Glomerular endothelial cell (primary cell): Measurements from ENCODE around the gene CAP1. TPM values are rescaled to one million over a fixed set of nuclear protein-coding genes. Genes with fewer than 3 reads are reported as not detected.
"Not testable (repeated sequence)": the region's sequence is repeated elsewhere in the genome, so short reads cannot be mapped to it uniquely, and the experiment has no call there.

Experiments
- DNase-seq: peaks from one replicate; pipeline ENCODE4 v3.0.0-alpha.2; 2011; ENCODE audit warnings: low read depth, low spot score; ENCODE audit errors: extremely low read depth
- total RNA-seq: library from RNA; depleted of rRNA; stranded (reverse); fragments of >200 nt; gene quantifications from 2 replicates; pipeline ENCODE4 v1.2.3, GENCODE V29; 2015

The CAP1 gene, protein sequence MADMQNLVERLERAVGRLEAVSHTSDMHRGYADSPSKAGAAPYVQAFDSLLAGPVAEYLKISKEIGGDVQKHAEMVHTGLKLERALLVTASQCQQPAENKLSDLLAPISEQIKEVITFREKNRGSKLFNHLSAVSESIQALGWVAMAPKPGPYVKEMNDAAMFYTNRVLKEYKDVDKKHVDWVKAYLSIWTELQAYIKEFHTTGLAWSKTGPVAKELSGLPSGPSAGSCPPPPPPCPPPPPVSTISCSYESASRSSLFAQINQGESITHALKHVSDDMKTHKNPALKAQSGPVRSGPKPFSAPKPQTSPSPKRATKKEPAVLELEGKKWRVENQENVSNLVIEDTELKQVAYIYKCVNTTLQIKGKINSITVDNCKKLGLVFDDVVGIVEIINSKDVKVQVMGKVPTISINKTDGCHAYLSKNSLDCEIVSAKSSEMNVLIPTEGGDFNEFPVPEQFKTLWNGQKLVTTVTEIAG
- total RNA-seq: 393 and 479 TPM in 2 replicates

DNA sequence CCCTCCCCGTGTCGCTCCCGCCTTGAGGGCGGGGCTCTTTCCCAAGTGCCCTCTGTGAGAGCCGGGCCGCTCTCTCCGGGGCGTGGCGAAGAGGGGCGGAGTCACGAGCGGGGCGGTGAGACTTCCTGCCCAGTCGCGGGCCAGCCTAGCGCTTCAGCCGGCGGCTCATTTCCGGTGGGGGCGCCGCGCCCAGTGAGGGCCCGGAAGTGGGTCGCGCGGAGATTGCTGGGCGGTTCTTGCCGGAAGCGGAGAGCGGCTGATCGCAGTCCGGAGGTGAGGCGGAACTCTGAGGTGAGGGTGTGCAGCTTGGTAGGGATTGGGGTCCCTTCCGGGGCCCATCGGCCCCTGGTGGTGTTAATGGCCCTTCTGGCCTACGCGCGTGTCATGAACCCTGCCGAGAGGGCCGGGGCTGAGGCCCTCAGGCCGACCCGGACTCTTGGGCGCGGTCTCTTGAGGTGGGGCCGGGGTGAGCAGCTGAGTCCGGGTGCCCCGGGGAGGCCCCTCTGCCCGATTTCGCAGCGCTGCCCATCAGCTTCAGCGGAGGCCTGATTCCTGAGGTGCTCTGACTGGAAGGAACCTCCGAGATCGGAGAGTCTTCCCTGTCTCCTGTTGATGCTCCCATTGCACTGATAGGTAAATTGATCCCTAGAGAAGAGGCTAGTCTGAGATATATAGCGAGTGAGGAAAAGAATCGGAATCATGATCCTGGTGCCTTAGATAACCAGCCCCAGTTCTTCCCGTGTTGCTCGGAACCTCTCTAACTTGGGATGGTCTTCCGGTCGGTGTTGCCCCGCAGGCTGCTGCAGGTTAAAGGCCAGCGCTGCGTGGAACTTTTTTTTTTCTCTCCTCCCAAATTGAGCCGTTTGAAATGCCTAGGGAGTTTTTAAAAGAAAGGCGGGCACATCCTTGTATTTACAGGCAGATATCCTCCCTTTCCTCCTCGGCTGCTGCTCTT, at the start of gene CAP1:
Gene CAP1 (plus strand): TSS at position 219 of the 955 bp plus-strand sequence. CDS start 18,618 bp downstream, outside the sequence.
- no peak for DNase-seq

DNA sequence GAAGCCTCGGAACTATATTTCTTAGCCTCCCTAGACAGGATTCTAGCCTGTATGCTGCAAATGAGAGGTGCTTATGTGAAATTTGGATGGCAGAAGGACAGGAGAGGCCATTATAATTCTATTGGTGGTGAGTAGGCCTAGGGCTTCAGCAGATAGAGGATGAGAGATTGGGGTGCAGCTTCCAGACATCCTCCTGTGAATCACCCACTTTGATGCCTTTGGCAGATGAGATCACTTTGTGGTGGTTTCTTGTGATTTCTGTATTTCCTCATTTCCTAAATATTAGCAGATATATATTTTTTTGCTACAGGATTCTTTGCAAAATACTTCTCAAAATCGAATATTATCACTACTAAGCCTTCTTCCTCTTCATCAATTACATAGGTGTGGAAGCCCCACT, 48.3 kb upstream of the CAP1 start:
- no peak for DNase-seq

DNA sequence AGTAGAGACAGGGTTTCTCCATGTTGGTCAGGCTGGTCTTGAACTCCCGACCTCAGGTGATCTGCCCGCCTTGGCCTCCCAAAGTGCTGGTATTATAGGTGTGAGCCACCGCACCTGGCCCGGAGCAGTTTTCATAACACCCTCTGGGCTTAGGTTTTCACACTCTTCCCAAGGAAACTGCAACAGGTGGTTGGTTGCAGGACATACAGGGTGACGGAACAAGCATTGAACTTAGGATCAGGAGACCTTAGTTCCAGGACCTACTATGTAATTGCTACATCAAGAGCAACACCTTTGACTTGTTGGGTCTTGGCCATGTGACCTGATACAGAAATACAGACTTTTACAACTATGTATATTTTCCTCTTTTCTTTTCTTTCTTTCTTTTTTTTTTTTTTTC, 47.6 kb upstream of the CAP1 start:
- DNase-seq: no peak

DNA sequence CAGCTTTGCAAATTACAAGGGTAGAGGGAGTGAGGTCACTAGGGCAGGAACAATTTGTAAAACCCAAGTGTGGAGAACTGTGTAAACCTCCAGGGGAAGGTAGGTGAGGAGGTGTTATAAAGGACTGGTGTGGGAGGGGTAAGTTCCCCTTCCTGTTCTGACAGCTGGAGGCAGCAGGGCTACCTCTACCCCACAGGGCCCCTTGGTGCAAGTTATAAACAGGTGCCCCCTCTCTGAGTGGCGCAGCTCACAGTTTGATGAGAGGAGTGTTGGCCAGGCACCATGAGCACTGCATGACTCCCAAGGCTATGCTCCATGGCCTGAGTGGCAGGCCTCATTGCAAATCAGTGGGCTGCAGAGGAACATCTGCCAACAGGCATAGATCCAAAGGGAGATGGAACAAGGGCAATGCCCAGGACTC, 44.5 kb upstream of the CAP1 start:
- DNase-seq: no peak

DNA sequence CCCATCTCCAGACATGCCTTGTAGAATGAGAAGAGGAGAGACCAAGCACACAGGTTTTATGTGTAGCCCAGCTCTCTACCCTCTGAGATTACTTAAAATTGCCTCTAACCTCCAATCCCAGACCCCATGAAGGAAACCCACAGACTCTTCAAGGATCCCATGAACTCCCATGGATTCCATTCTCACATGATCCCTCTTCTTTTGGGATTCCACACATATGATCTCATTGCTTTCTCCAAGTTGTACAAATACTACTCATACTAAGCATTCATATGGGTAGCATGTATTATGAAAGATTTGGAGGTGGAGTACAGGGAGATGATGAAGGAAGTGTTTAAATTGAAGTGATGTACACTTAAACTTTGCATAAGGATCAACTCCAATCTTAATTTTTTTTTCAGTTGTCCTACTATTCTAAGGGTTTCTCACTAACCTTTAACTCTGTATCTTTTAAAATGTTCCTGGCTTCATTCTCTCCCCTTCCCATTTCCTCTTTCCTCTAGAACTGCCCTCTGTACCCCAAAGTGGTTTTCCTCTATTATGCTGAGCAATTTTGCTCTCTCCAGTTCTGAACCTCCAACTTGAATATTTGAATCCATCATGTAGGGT, 44.0 kb upstream of the CAP1 start:
- no peak for DNase-seq

DNA sequence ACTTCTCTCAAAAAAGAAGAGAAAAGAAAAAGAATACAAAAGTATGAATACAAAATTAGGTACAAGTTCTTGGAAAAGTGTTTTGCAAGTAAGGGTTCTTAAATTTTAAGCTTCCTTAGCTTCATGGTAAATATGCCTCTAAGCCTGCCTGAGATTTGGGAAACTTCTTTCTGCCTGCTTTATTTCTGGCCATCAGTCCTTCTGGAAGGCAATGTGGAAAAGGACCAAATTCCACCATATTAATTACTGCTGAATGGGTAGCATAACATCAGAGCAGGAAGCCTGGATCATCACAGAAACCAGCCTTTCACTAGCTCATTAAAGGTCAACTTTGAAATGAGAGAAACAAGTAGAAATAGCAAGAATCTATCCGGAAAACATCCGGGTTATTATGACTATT, 39.1 kb upstream of the CAP1 start:
- no peak for DNase-seq

DNA sequence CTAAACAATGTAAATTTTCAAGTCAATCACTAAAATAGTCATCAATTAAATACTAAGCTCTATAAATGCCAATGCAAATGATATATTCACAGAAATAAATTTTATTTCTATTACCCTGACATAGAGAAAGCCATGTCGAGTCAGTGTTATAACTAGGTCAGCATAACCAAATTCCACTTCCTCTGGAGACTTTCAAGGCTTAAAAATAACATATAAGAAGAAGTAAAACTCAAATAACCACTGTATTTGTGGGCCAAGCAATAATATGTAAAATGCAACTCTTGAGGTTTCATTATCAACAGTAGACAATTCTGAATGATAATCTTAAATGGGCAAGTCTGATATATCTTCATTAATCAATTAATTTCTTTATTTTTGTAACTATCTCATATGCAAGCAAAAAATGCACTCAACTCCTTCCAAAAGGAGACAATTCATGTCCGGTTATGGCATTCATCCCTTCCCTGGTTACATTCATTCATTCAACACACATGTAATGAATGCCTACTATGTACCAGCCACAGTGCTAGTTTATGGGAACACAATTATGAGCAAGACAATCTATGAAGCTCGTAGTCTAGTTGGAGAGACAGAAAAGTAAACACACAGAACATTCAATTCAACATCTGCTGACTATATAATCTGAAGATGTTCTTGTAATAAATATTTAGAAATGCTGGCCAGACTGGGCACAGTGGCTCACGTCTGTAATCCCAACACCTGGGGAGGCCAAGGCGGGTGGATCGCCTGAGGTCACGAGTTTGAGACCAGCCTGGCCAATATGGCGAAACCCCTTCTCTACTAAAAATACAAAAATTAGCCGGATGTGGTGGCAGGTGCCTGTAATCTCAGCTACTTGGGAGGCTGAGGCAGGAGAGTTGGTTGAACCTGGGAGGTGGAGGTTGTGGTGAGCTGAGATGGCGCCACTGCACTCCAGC, 37.1 kb upstream of the CAP1 start:
- no peak for DNase-seq

DNA sequence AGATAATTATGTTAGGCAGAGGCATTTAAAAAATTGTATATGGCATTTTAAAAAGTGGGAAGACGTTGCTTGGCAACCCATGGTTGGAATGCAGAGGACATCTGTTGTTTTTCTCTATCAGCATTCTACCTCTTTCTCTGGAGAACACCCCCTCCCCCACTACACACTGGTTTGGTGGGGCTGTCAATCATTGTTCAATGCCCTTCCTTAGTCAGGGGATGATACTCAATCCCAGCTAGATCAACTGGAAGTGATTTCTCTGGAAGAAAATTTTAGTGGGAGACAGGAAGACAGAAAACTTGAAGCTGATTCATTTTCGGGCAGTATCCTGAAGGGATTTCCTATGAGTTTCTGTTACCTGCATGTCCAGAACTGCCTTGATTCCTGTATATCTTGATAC, 35.7 kb upstream of the CAP1 start:
- DNase-seq: no peak

DNA sequence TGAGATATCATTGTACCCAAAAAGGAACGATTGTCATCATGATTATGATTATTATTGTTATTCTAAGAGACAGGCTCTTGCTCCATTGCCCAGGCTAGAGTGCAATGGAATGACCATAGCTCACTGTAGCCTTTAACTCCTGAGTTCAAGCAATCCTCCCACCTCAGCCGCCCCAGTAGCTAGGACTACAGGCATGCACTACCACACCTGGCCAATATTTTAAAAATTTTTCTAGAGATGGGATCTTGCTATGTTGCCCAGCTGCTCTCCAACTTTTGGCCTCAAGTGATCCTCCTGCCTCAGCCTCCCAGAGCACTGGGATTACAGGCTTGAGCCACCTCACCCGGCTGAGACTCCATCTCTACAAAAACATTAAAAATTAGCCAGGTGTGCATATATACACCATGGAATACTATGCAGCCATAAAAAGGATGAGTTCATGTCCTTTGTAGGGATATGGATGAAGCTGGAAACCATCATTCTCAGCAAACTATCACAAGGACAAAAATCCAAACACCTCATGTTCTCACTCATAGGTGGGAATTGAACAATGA, 33.0 kb upstream of the CAP1 start:
- not testable (repeated sequence) for DNase-seq

DNA sequence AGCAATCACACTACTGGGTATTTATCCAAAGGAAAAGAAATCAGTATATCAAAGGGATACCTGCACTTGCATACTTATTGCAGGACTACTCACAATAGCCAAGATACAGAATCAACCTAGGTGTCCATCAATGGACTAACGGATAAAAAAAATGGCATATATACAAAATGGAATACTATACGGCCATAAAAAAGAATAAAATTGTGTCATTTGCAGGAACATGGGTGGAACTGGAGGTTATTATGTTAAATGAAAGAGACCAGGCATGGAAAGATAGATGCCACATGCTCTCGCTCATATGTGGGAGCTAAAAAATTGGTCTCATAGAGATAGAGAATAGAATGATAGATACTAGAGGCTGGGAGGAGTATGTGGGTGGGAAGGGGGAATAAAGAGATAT, 29.3 kb upstream of the CAP1 start:
- no peak for DNase-seq

DNA sequence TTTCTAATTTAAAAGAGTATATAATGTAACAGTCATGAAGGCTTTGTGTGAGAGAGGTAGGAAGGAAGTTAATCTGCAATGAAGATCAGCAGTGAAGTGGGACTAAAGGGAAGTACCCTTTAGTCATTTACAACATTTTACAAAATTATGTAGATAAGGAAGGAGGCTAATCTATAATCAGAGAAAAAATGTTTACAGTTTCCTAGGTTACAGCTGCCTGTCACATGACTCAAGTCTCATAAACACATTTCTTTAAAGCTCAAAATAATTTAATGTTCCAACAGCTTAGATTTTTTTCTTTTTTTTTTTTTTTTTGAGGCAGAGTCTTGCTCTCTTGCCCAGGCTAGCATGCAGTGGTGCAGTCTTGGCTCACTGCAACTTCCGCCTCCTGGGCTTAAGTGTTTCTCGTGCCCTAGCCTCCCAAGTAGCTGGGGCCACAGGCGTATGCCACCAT, 26.2 kb upstream of the CAP1 start:
- no peak for DNase-seq

DNA sequence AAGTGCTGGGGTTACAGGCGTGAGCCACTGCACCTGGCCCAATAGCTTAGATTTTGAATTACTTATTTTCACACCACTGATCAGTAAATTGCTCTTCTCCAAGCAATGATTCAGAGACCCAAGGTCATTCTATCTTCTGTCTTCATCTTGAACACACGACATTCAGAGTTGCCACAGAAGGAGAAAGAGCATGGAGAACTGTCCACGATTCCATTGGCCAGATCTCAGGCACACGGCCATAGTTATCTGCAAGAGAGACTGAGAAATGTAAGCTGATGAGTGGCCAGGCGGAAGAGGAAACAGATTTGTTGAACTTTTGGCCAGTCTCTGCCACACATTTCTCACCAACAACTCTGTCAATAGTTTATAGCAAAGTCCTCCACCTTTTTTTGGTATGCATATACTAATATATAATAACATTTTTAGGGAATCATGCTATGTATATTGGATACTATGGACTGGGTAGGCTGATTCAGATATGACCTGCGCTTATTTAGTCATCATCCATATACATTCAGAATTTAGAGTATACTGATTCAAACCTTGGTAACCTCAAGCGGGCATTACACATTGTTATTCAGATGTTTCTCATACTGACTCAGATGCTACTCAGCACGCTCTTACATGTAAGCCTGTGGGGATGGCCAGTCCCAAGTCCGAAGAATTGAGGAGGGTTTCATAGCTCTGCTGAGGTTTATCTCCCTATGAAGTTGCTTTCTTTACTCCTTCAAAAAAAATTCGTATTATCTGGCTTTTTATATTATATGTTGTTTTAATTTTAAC, 25.5 kb upstream of the CAP1 start:
- DNase-seq: peak; percentile 55

DNA sequence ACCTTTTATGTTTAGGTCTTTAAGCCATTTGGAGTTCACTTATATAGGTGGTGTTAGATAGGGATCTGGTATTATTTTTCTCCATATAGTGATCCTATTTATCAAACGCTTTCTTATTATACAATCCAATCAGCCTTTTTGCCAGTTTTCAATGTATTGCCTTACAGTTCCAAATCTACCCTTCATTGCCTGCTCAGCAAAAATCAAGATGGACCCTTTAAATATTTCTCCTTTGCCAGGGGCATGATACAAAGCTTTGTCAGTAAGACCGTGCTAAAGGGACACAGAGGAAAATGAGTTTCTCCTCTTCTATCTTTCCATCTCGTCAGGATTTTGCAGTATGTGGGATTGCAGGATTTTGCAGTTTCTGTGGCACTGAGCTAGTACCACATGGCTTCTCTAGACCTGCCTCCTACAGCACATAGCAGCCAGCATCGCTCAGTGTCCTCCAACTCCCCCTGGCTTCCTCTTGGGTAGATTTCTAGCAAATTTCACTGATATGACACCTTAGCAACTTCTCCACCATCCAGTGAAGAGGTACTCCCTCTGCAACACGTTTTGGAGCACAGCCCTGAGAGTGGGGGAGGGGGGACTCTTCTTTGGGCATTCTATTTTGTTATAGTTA, 22.5 kb upstream of the CAP1 start:
- no peak for DNase-seq

DNA sequence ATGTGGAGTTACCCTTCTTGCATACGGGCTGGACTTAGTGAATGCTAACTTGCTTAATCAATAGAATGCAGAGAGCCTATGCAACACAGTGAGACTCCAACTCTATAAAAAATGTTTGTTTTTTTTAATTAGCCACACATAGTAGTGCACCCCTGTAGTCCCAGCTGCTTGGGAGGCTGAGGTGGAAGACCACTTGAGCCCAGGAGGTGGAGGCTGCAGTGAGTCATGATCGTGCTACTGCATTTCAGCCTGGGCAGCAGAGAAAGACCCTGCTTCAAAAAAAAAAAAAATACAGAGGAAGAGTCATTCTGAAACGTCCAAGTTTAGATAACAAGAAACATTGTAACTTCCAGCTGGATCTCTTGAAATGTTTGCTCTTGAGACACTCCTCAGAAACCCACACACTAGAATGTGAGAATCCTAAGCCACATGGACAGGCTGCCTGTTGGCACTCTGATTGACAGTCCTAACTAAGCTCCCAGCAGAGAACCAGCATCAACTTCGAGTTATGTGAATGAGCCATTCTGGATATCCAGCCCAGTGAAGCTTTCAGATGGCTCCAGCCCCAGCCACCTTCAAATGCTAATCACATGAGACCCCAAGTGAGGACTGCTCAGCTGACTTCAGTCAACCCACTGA, 20.0 kb upstream of the CAP1 start:
- DNase-seq: no peak

DNA sequence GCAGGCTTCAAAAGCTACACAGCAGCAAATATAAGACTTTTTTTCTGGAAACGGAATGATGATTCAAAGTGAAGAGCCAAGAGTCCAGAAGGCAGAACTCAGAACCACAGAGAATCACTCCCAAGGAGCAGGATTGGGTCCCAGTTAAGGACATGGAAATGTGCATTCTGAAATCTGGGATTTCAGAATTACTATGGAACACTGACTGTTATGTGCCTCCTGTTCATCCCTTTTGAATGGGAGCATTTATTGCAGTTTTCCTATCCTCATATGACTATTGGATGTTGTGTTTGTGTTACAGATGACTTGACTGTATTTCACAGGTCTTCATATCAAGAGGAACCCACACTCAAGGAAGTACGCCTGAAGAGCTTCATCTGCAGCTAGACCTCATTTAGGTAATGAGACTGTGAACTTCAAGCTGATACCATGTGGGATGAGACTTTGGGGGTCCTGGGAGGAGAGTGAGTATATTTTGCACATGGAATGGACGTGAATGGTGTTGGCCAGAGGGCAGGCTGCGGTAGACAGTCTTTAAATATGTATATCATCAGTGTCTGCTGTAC, 17.1 kb upstream of the CAP1 start:
- no peak for DNase-seq

DNA sequence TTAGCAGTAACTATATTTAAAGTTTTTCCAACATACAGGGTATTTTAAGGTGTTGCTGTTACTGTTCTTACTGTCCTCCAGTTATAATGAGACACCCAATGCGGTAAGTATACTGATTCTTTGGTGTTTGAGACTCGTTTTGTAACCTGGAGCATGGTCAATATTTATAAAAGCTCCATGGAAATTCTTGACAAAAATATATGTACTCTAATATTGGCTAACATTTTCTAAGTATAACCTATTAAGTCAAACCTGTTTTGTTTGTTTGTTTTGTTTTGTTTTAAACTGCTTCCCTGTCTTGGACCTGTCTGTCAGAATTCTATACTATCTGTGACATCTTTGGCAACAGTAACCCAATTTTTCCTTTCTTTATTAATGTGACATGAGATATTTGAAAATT, 15.9 kb upstream of the CAP1 start:
- DNase-seq: no peak

DNA sequence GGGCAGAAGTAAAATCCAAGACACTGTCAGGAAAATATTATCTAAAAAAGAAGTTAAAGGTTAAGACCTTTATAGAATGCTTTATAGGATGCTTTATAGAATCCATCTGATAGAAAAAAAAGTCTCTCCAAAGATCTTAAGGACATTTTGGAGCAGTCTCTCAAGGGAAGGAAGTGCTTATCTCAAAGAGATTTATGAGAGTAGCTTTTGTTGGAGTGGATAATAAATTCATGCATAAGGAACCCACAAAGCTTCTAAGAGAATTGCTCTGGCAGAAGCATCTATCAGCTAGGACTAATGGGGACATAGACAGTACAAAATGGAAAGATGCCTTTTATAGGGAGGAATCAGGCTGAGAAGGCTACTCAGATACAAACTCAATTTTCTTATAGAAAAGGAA, 12.9 kb upstream of the CAP1 start:
- no peak for DNase-seq

DNA sequence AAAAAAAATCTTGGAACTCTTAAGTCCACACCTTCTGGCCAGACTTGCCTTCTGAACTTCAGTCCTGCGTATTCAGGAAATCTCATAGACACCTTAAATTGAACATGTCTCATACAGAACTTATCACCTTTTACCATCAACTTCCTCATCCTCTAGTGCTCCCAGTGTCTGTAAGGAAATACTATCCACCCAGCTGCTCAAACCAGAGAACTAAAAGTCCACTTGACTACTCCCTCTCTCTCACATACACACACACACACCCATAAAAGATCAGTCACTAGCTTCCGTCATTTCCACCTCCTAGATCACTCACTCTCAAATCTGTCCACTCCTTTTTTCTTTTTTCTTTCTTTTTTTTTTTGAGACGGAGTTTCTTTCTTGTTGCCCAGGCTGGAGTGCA, 10.9 kb upstream of the CAP1 start:
- DNase-seq: no peak
